Hematopoietic multipotent progenitor cell (in vitro differentiated cells): ENCODE data around the gene MYL6B. TPM values are rescaled to one million over a fixed set of nuclear protein-coding genes. Genes with fewer than 3 reads are reported as not detected.
"Not testable (repeated sequence)": the region's sequence is repeated elsewhere in the genome, so short reads cannot be mapped to it uniquely, and the experiment has no call there.

ENCODE experiments used
- DNase-seq, 3 donors: peaks; one replicate each; pipeline ENCODE4 v3.0.0-alpha.2; 2011 to 2015; ENCODE audit warnings: low read depth in 2 of 3, low spot score in 2 of 3
- total RNA-seq: library from RNA; depleted of rRNA; stranded (reverse); fragments of >200 nt; gene quantifications from one replicate; pipeline ENCODE4 v1.2.3, GENCODE V29; 2012

MYL6B gene
- total RNA-seq, 1 donor: 47.1 TPM

GRCh38 chr12:56163533-56164344, 11.4 kb downstream of the MYL6B start:
- no peak for DNase-seq

- DNase-seq: no peak
Observed at GRCh38 chr12:56164345-56164729, 11.9 kb downstream of the MYL6B start.

GRCh38 chr12:56165369-56165768, 13.0 kb downstream of the MYL6B start:
- no peak for DNase-seq

GRCh38 chr12:56169229-56169759, 16.9 kb downstream of the MYL6B start:
- no peak for DNase-seq

GRCh38 chr12:56172839-56173238, 20.5 kb downstream of the MYL6B start:
- DNase-seq: no peak

- DNase-seq: no peak
Observed at GRCh38 chr12:56178347-56178746, 26.0 kb downstream of the MYL6B start.

- no peak for DNase-seq
Observed at GRCh38 chr12:56186957-56187356, 34.6 kb downstream of the MYL6B start.

GRCh38 chr12:56188131-56188777, 35.9 kb downstream of the MYL6B start:
- no peak for DNase-seq

GRCh38 chr12:56188778-56189098, 36.4 kb downstream of the MYL6B start:
- no peak for DNase-seq

GRCh38 chr12:56189099-56189917, 36.9 kb downstream of the MYL6B start, which contains the start of gene SMARCC2:
Gene SMARCC2, minus strand, starts transcription at chr12:56189483. Its CDS starts 22 bp downstream, at chr12:56189461.
- peak; percentile 77 to 90 (median 86) for DNase-seq

GRCh38 chr12:56189918-56190694, 37.7 kb downstream of the MYL6B start:
- DNase-seq: peak; percentile 55 to 91 (median 82)

- DNase-seq: no peak
Observed at GRCh38 chr12:56190695-56191155, 38.3 kb downstream of the MYL6B start.

- no peak for DNase-seq
Observed at GRCh38 chr12:56192582-56192981, 40.2 kb downstream of the MYL6B start.

GRCh38 chr12:56193025-56193578, 40.7 kb downstream of the MYL6B start:
- peak; percentile 50 to 93 (median 82) for DNase-seq

GRCh38 chr12:56196818-56197550, 44.6 kb downstream of the MYL6B start:
- not testable (repeated sequence) for DNase-seq

- DNase-seq: no peak
Observed at GRCh38 chr12:56197921-56198635, 45.7 kb downstream of the MYL6B start.

- no peak for DNase-seq
Observed at GRCh38 chr12:56198836-56199235, 46.4 kb downstream of the MYL6B start.

- DNase-seq: no peak
Observed at GRCh38 chr12:56202366-56202765, 50.0 kb downstream of the MYL6B start.

- DNase-seq: no peak
Observed at GRCh38 chr12:56202838-56203237, 50.5 kb downstream of the MYL6B start.
